ENCODE data around the gene C6.

C6 gene

GRCh38 chr5:41115281-41115680 is 98.1 kb downstream of the C6 start:
- no peak for DNase-seq

DNA sequence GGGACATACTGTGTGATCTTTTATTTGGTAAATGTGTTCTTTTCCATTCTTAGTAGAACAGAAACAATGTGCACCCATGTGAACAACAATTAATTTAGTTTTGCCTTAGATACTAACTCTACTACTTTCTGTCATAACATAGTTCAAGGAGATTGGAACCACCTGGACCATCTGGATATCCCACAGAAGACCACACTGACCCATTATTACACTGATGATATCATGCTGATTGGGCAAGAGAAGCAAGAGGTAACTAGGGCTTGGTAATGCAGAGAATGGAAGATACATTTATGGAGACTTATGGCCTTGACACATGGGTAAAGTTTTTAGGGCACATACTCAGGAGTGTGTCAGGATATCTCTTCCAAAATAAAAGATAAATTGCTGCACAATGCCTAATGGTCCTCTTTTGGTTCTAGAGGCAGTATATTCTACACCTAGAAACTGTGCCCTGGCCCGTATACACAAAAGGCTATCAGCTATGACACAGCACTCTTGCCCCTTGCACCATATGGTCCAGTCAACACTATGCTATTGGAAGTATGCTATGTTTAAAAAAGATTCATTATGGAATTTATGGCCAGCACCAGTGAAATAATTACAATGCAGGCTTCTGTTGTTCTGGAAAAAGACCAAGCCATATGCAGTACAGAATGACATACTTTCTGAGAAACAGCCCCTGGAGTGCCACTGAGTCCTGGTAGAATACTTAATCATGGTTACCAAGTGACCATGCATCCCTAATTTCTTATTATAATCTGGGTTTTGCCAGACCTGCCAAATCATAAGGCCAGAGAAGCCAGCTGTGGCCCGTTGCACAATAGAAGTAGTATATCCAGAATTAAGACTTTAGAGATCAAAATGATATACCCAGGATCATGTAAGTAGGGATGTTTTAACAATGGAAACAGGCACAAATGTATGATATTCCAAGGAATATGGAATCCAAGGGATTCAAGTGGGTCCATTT is 100.6 kb downstream of the C6 start:
- no peak for DNase-seq

DNA sequence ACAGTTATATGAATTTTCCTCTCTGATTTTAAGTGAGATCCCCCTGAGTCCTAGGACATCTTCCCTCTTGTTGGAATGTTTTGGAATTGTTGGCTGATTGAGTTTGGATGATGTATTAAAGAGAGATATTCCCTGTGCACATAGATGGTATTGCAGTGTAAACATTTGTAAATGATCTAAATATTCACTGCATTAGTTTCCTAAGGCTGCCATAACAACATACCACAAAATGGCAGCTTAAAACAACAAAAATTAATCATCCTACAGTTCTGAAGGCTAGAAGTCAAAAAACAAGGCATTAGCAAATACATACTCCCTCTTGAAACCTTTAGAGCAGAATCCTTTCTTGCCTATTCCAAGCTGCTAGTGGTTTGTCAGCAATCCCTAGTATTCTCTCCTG is 104.1 kb downstream of the C6 start:
- DNase-seq = no peak

DNA sequence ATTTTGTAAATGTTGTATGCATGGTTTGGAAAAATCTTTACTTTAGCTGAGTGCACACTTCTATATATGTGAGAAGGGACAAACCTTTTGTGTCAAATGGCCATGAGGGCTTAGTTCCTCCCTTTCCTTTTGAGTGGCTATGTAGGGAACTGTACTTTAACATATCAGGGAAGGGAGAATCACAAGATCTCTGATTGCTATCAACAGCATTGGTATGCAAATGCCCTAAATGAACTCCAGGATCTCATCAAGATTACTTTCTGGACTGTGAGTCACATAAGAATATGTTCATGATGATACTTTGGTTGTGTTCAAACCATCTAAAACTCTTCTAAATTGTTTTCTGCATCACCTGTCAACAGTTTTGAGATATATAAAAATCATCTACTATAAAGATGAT is 111.0 kb downstream of the C6 start:
- no peak for DNase-seq

GRCh38 chr5:41097642-41098041 is 115.7 kb downstream of the C6 start:
- no peak for DNase-seq

DNA sequence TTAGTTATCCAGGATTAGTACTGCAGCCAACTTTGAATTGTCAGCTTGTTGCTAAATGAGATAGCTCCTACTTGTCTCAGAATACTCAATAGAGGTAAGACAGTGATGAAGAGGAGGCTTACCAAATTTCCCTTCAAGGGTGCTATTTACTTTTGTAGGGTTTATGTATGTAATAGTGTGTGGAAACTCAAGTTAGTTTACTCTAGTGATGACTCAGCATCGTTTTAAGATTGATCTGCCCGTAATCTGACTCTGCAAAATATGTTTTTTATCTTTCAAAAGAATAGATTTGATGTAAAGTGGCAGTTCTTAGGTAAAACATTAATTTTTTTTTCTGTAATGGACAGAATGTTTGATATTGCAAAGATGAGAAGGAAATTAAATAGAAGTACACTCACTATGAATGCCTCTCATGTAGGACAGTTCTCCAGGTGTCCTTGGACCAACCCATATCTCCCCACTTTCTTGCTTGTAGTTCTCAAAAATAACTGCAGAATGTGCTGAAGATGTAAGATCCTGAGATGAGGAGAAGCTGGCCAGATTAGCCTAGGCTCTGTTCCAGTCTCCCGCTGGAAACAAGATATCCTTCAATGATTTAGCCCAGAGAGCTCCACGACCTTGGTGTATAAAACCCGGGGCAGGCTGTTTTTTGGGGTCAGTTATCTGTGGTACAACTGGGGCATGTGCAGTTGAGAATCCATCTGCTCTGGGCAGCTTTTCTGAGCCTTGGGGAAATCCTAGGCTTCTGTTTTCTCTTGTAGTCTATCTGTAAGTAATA is 117.8 kb downstream of the C6 start:
- DNase-seq = no peak

DNA sequence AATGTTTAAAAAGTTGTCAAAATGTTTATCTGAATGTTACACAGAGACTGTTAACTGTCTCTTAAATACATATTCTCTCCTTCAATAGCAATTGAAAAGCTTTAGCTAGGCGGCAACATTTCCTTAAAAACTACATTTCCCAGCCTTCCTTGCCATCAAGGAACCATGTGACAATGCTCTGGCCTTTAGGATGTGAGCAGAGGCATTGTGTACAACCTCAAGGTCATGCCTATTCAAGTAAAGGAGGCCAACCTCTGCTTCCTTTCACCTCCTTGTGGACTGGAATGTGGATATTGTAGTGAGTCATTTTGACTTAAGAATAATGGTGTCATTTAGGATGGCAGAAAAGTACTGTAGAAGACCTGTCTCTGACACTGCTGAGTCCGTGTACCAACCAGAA is 118.5 kb downstream of the C6 start:
- DNase-seq = no peak

- no peak for DNase-seq
Measured at GRCh38 chr5:41093803-41094202, 119.5 kb downstream of the C6 start.

All from NCI-H1048 (cell line).